Measurements from ENCODE around the gene SRGAP3. TPM values are rescaled to one million over a fixed set of nuclear protein-coding genes. Genes with fewer than 3 reads are reported as not detected.

The SRGAP3 gene
- total and polyA plus RNA-seq, 10 of the 15 experiments (the other 5 are each of a cell fraction or from before 2014, with no cell fraction given) = 0.32 to 1.7 (median 0.99) TPM

- TF ChIP-seq EP300 (IDR thresholded peaks at IDR 0.05; ENCODE audit: borderline replicate concordance in 1 of 2, control insufficient read depth in 1 of 2, low read depth in 2 of 2, low read length in 2 of 2) (peak; percentile 37 to 68; a peak in 1 of 4 replicates), MTA2 (IDR thresholded peaks at IDR 0.05; ENCODE audit: low read depth) (no peak), BRCA1 (IDR thresholded peaks at IDR 0.05; ENCODE audit: low read depth, low read length) (no peak), KAT2A (conservative IDR thresholded peaks at IDR 0.05; ENCODE audit: control insufficient read depth, low read depth, low read length) (no peak), NR2F1 (conservative IDR thresholded peaks at IDR 0.05) (no peak), TCF7 (IDR thresholded peaks at IDR 0.05; ENCODE audit: borderline replicate concordance) (no peak), PML (IDR thresholded peaks at IDR 0.05; ENCODE audit: low read length) (no peak), E2F4 (IDR thresholded peaks at IDR 0.05; ENCODE audit: low read depth, low read length) (no peak), SREBF1 (IDR thresholded peaks at IDR 0.05; ENCODE audit: low read length) (no peak), SMAD1 (IDR thresholded peaks at IDR 0.05; ENCODE audit: low read depth, partially characterized antibody) (no peak), NR2C1 (IDR thresholded peaks at IDR 0.05) (no peak), FOS (IDR thresholded peaks at IDR 0.05; ENCODE audit: borderline replicate concordance, extremely low read depth, insufficient read length) (no peak), MTA3 (IDR thresholded peaks at IDR 0.05; ENCODE audit: borderline replicate concordance, low read length) (no peak; the same call in 1 of the 2 replicates), GABPA (IDR thresholded peaks at IDR 0.05; ENCODE audit: low read depth) (no peak), SIX5 (IDR thresholded peaks at IDR 0.05; ENCODE audit: low read depth, low read length, severe bottlenecking) (no peak), EGR1 (IDR thresholded peaks at IDR 0.05; ENCODE audit: borderline replicate concordance in 1 of 2, low read depth in 2 of 2, low read length in 2 of 2) (no peak), PRDM15 (CRISPR knock-in tag; IDR thresholded peaks at IDR 0.05) (no peak), RBBP5 (conservative IDR thresholded peaks at IDR 0.05) (no peak), BCL3 (IDR thresholded peaks at IDR 0.05; ENCODE audit: borderline replicate concordance, insufficient read depth, low read depth, low read length, poor library complexity, severe bottlenecking) (no peak), ZBED1 (IDR thresholded peaks at IDR 0.05; ENCODE audit: borderline replicate concordance) (no peak), MXI1 (IDR thresholded peaks at IDR 0.05; ENCODE audit: low read depth, low read length) (no peak), IRF4 (IDR thresholded peaks at IDR 0.05; ENCODE audit: low read depth, low read length) (peak; percentile 79), NFIC (IDR thresholded peaks at IDR 0.05; ENCODE audit: low read depth, low read length) (peak; percentile 80), RELA (IDR thresholded peaks at IDR 0.05; ENCODE audit: borderline replicate concordance, partially characterized antibody) (no peak), IRF5 (IDR thresholded peaks at IDR 0.05; ENCODE audit: borderline replicate concordance) (no peak), ZNF274 (IDR thresholded peaks at IDR 0.05; ENCODE audit: insufficient read depth, insufficient read length) (no peak)
Observed at GRCh38 chr3:9224490-9224889, 25.0 kb downstream of the SRGAP3 start (continued).
